Heart right ventricle (tissue), 16 donors: ENCODE data around the gene C15orf62. TPM values are rescaled to one million over a fixed set of nuclear protein-coding genes. Genes with fewer than 3 reads are reported as not detected.

ENCODE experiments used
- ATAC-seq, 8 donors: fragments of 200-7000 bp; cut with Tn5 transposase; one replicate each; pipeline ENCODE4 v1.9.1; 2020; ENCODE audit warnings: mild to moderate bottlenecking in 8 of 8, moderate library complexity in 8 of 8, moderate number of reproducible peaks in 1 of 8
- DNase-seq, 2 donors: peaks; one replicate each; pipeline ENCODE4 v3.0.0-alpha.2; 2020
- H3K27ac ChIP-seq, 10 donors: fragments of 200-600 bp; sonication (generic) in 2 of 10; one replicate each; pipeline versions ENCODE4 v1.5.0 to v1.8.0; 2020 to 2022; ENCODE audit warnings: mild to moderate bottlenecking in 3 of 10
- H3K27me3 ChIP-seq, 7 donors: fragments of 200-600 bp; one replicate each; pipeline ENCODE4 v1.8.0; 2021 to 2022; ENCODE audit warnings: mild to moderate bottlenecking in 2 of 7
- H3K36me3 ChIP-seq, 9 donors: fragments of 200-600 bp; sonication (generic) in 1 of 9; one replicate each; pipeline versions ENCODE4 v1.5.0 to v1.8.0; 2020 to 2022; ENCODE audit warnings: mild to moderate bottlenecking in 2 of 9
- H3K4me1 ChIP-seq, 9 donors: fragments of 200-600 bp; sonication (generic) in 1 of 9; one replicate each; pipeline versions ENCODE4 v1.5.0 to v1.8.0; 2020 to 2022; ENCODE audit warnings: mild to moderate bottlenecking in 4 of 9
- H3K4me3 ChIP-seq, 10 donors: fragments of 200-600 bp; sonication (generic) in 2 of 10; one replicate each; pipeline versions ENCODE4 v1.5.0 to v1.8.0; 2020 to 2022; ENCODE audit warnings: mild to moderate bottlenecking in 7 of 10, moderate library complexity in 2 of 10
- H3K9me3 ChIP-seq, 11 donors: fragments of 200-600 bp in 10 of 11; sonication (generic) in 2 of 11; one replicate each; pipeline versions ENCODE4 v1.5.0 to v1.8.0; 2013 to 2022; ENCODE audit warnings: mild to moderate bottlenecking in 2 of 11, control low read depth in 1 of 11, moderate library complexity in 1 of 11
- WGBS, 2 donors: extraction: QIAGEN DNeasy Blood & Tissue Kit; methylation state at CpG; one replicate each; pipeline ENCODE4 v1.1.7; 2013; ENCODE audit warnings: inconsistent platforms in 1 of 2; 5-methylcytosine and 5-hydroxymethylcytosine counted together
- intact Hi-C, 10 donors: fragments of 100-400 bp; cut with DNase I; formaldehyde crosslinking; loops; one replicate each; pipeline versions ENCODE4 v1.11.1 to v1.14.2; 2022
- polyA plus RNA-seq, 2 donors: library from polyadenylated mRNA; stranded (reverse); fragments of 200-250 nt; gene quantifications; one replicate each; pipeline ENCODE4 v1.2.3, GENCODE V29; 2013
- total RNA-seq, 10 donors: library from RNA; stranded (reverse); fragmentation: NEBNext Ultra II Directional in 3 of 10; extraction: Animal tissue kit (Norgen Biotek cat#: 25700) in 3 of 10; gene quantifications; one replicate each; pipeline versions ENCODE4 v1.2.1 to v1.2.4, GENCODE V29; 2021 to 2023
- TF ChIP-seq, protein P1 (sequence below), 9 donors: fragments of 200-600 bp; sonication (generic) in 2 of 9; IDR thresholded peaks; one replicate each; pipeline versions ENCODE4 v1.5.0 to v1.8.0; 2021 to 2022; ENCODE audit warnings: antibody characterized with exemption in 9 of 9, mild to moderate bottlenecking in 5 of 9, moderate library complexity in 1 of 9
- donor health status: Arrhythmogenic right ventricular cardiomyopathy.
- donor health status: ischemic (EF 13 %, LVEDD 7.1; RV severe dilation, severe dysfunction).
- donor health status: healthy with polysubstance abuse.
- donor health status: DM: no; HTN: yes; CAD: no.
- donor health status: DM: no; HTN: no; CAD: no.
- donor health status: ischemic (EF 25% LVEDD 6.9; RV normal size, moderate dysfunction).
- donor health status: ischemic (EF 25% LVEDD 5.7; RV mildly dilated, moderate dysfunction).
- donor health status: healthy.
- donor health status: DM: yes; HTN: yes; CAD: no.
- donor health status: Ischemic cardiomyopathy.
- donor health status: ischemic (EF 35%, LVEDD 5.7; RV mildly dilated, moderate dysfunction).
- donor health status: nonischemic (EF 11% LVEDD 7.7; RV severe dilation, severe dysfunction).
- donor health status: DM: yes; HTN: yes; CAD: no.
- donor health status: PGD.
- donor health status: ischemic (EF 29% LVEDD 5.4; RV normal size, mild dysfunction).
- donor health status: nonischemic (EF 23%, LVEDD 6.1; RV moderate dilation, normal function).

C15orf62 gene
- total and polyA plus RNA-seq, 12 donors: 0.10 to 0.32 (median 0.15) TPM; not detected in 7

DNA sequence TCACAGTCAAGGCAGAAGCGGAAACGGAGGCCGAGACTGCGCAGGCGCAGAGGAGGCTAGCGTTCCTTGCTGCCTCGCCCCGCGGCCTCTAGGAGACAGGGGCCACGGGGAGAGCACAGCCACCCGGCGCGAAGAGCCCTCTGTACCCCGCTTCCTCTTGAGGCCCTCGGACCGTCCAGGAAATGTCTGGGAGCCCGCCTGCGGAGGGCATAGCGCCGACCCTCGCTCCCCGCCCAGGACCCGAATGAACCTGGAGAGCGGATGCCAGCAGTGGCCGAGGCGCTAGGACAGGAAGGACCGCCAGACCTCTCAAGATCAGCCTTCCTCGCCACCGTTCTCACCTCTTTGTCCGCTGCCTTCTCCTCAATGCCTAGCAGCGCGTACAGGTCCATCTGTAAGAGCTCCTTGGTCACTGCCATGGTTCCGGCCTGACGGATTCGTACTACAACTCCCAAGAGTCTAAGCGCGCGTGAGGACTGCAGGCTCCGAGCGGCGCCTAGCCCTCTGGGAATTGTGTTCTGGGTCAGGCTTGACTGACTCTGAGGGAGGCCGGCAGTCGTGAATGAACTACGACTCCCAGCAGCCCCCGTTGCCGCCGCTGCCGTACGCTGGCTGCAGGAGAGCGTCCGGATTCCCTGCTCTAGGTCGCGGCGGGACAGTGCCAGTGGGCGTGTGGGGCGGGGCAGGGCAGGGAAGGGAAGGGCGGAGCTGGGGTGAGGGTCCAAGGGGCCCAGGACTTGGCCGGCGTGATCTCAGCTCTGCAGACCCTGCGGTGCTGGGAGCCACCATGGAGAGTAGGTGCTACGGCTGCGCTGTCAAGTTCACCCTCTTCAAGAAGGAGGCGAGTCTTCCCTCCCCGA is 37.5 kb downstream of the C15orf62 start, which contains the start of the genes DNAJC17 and ZFYVE19:
Gene DNAJC17, minus strand, starts transcription at position 446 of the 860 bp plus-strand sequence. Its CDS starts 27 bp downstream, at position 419.
Gene ZFYVE19, plus strand, starts transcription at position 62 of the 860 bp plus-strand sequence. Its CDS starts 501 bp downstream, at position 563.
- peaks cover 3 to 56% (median 26%) of the 10 kb centered on the region in 9 donors for H3K4me1 ChIP-seq
- peak; percentile 99 for ATAC-seq
- whole genome bisulfite sequencing, 2 donors: 0 to 1% methylated on average over 64 of the region's 64 CpGs
- H3K9me3 ChIP-seq: no peaks in the 10 kb centered on the region
- TF ChIP-seq, protein P1, sequence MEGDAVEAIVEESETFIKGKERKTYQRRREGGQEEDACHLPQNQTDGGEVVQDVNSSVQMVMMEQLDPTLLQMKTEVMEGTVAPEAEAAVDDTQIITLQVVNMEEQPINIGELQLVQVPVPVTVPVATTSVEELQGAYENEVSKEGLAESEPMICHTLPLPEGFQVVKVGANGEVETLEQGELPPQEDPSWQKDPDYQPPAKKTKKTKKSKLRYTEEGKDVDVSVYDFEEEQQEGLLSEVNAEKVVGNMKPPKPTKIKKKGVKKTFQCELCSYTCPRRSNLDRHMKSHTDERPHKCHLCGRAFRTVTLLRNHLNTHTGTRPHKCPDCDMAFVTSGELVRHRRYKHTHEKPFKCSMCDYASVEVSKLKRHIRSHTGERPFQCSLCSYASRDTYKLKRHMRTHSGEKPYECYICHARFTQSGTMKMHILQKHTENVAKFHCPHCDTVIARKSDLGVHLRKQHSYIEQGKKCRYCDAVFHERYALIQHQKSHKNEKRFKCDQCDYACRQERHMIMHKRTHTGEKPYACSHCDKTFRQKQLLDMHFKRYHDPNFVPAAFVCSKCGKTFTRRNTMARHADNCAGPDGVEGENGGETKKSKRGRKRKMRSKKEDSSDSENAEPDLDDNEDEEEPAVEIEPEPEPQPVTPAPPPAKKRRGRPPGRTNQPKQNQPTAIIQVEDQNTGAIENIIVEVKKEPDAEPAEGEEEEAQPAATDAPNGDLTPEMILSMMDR (IDR thresholded peaks at IDR 0.05): peak in 3 of 9 donors; percentile 18 to 31 (median 21)
- peak; percentile 95 to 99 for DNase-seq
- peaks cover 0 to 41% (median 10%) of the 10 kb centered on the region in 9 donors for H3K36me3 ChIP-seq
- H3K4me3 ChIP-seq: peak within 1 kb of the TSS; percentile 70 to 96 (median 88)
- H3K27me3 ChIP-seq: no peaks in the 10 kb centered on the region
- H3K27ac ChIP-seq: peak within 1 kb of the TSS; percentile 80 to 99 (median 96)
- intact Hi-C loops: loop anchor here in 1 of 10 donors (1.0 to 10.0 kb wide), 3 partner anchors 52 to 112 kb away; partner anchors contain the start of genes RAD51, RMDN3 and VPS18

DNA sequence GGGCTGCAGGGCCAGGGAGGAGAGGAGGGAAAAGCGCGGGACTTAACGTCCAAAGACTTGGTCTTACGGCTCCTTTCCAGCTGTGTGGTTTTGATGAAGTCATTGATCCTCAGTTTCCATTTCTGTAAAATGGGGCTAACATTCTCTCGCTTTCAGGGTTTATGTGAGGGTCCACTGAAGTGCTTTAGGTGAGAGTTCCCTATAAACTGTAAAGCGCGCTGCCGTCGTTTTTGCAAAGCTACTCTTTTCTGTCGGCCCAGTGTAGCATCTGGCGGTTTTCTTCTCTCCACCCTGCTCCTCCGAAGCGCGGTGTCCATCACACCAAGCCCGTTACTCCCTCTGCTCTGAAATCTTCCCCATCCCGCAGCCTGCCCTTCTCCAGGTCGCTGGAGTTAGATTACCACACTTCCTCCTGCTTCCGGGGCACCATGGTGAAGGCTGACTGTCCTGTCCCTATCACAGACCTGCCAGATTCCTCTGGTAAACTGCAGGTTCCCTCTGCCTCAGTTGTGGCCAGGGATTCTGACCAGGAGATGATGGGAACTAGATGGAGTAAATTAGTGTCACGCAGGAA is 38.2 kb downstream of the C15orf62 start:
- intact Hi-C loops: loop anchor here in 1 of 10 donors (1.0 to 10.0 kb wide), 3 partner anchors 53 to 113 kb away; partner anchors contain the start of genes RAD51, RMDN3 and VPS18
- H3K4me3 ChIP-seq: peak overlapping the region; percentile 59 to 95 (median 82)
- TF ChIP-seq, protein P1 (IDR thresholded peaks at IDR 0.05): no peak
- H3K4me1 ChIP-seq: peaks cover 3 to 50% (median 23%) of the 10 kb centered on the region in 9 donors
- no peak for DNase-seq
- peaks cover 0 to 48% (median 10%) of the 10 kb centered on the region in 9 donors for H3K36me3 ChIP-seq
- no peaks in the 10 kb centered on the region for H3K27me3 ChIP-seq
- H3K9me3 ChIP-seq: no peaks in the 10 kb centered on the region
- no peak for ATAC-seq
- WGBS, 2 donors: 19 to 60% methylated on average over 19 of the region's 19 CpGs
- peak overlapping the region in 9 of 10 donors; percentile 91 to 99 (median 96) for H3K27ac ChIP-seq

DNA sequence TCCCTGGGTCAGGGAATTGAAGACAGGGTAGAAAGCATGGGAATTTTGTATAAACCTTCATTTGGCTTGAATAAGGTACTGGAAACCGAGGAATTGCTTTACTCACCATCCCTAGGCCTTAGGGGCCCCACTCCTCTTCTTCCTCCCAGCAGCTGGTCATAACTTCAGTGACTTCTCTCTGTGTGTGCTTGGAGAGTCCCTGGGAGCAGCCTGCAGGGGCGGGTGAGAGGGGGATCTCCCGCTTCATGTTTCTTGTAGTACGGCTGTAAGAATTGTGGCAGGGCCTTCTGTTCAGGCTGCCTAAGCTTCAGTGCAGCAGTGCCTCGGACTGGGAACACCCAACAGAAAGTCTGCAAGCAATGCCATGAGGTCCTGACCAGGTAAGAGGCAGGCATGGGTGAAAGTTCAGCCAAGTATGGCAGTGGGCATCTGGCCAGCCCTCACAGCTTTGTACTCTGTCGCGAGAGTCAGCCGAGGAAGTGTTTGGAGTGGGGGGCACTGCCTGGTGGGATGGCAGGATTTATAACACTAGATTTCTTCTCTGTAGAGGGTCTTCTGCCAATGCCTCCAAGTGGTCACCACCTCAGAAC is 39.2 kb downstream of the C15orf62 start:
- 70 to 87% methylated on average over 8 of the region's 8 CpGs for WGBS, 2 donors
- intact Hi-C loops: loop anchor here in 1 of 10 donors (10.0 kb wide), 1 partner anchor 86 kb away; the partner anchor contains the start of gene VPS18
- no peak for ATAC-seq
- H3K4me3 ChIP-seq: no peak overlapping the region
- no peak for DNase-seq
- TF ChIP-seq, protein P1 (IDR thresholded peaks at IDR 0.05): no peak
- H3K36me3 ChIP-seq: peaks cover 0 to 50% (median 19%) of the 10 kb centered on the region in 9 donors
- no peak overlapping the region for H3K27ac ChIP-seq
- H3K27me3 ChIP-seq: no peaks in the 10 kb centered on the region
- peaks cover 3 to 41% (median 23%) of the 10 kb centered on the region in 9 donors for H3K4me1 ChIP-seq
- H3K9me3 ChIP-seq: no peaks in the 10 kb centered on the region
